Breast epithelium (tissue), 3 donors: Measurements from ENCODE around the gene APOO.

Experiments
- CTCF ChIP-seq, 3 donors: fragments of 450-650 bp; IDR thresholded peaks; one replicate each; pipeline ENCODE4 v1.5.1; 2016 to 2017; ENCODE audit warnings: antibody characterized with exemption in 3 of 3, mild to moderate bottlenecking in 3 of 3, moderate library complexity in 3 of 3
- POLR2A ChIP-seq: fragments of 450-650 bp; IDR thresholded peaks from one replicate; pipeline ENCODE4 v1.6.1; 2016; ENCODE audit warnings: antibody characterized with exemption, mild to moderate bottlenecking, moderate library complexity
- POLR2AphosphoS5 ChIP-seq, 3 donors: sonication (generic); formaldehyde crosslinking; IDR thresholded peaks; one replicate each; pipeline ENCODE4 v1.6.1; 2017; ENCODE audit warnings: antibody characterized with exemption in 3 of 3

GRCh38 chrX:23790155-23790497 is 117.6 kb downstream of the APOO start:
- TF ChIP-seq POLR2AphosphoS5 (IDR thresholded peaks at IDR 0.05), result no peak
- TF ChIP-seq CTCF (IDR thresholded peaks at IDR 0.05), result no peak
- no peak for TF ChIP-seq POLR2A
